Liver (tissue), 9 donors: ENCODE results near the gene SMYD3. TPM values are rescaled to one million over a fixed set of nuclear protein-coding genes. Genes with fewer than 3 reads are reported as not detected.

ENCODE experiments used
- DNase-seq: peaks from one replicate; pipeline ENCODE4 v3.0.0-alpha.2; 2017; ENCODE audit warnings: low spot score
- H3K27ac ChIP-seq, 2 donors: one replicate each; pipeline ENCODE4 v1.7.0; 2013; ENCODE audit warnings: inconsistent platforms in 2 of 2, low read length in 2 of 2, control low read depth in 1 of 2, low read depth in 1 of 2, mild to moderate bottlenecking in 1 of 2
- H3K27me3 ChIP-seq, 4 donors: one replicate each; pipeline versions ENCODE4 v1.6.1 to v1.7.0; 2013; ENCODE audit warnings: low read length in 3 of 4, inconsistent platforms in 1 of 4, mild to moderate bottlenecking in 1 of 4, moderate library complexity in 1 of 4; ENCODE audit not compliant: control insufficient read depth in 4 of 4, insufficient read depth in 4 of 4
- H3K36me3 ChIP-seq, 4 donors: one replicate each; pipeline versions ENCODE4 v1.6.1 to v1.7.0; 2013; ENCODE audit warnings: low read length in 3 of 4, mild to moderate bottlenecking in 3 of 4, low read depth in 1 of 4, moderate library complexity in 1 of 4; ENCODE audit not compliant: control insufficient read depth in 4 of 4, insufficient read depth in 3 of 4
- H3K4me1 ChIP-seq, 4 donors: one replicate each; pipeline versions ENCODE4 v1.6.1 to v1.7.0; 2013; ENCODE audit warnings: low read length in 3 of 4, mild to moderate bottlenecking in 3 of 4, moderate library complexity in 1 of 4; ENCODE audit not compliant: control insufficient read depth in 4 of 4, insufficient read depth in 4 of 4
- H3K4me3 ChIP-seq, 3 donors: one replicate each; pipeline versions ENCODE4 v1.6.1 to v1.7.0; 2013; ENCODE audit warnings: low read length in 3 of 3, control low read depth in 1 of 3, low read depth in 1 of 3, mild to moderate bottlenecking in 1 of 3
- H3K9ac ChIP-seq, 2 donors: one replicate each; pipeline ENCODE4 v1.7.0; 2013; ENCODE audit warnings: low read length in 2 of 2, mild to moderate bottlenecking in 2 of 2, moderate library complexity in 2 of 2, control low read depth in 1 of 2, low read depth in 1 of 2
- H3K9me3 ChIP-seq, 4 donors: one replicate each; pipeline versions ENCODE4 v1.6.1 to v1.7.0; 2013; ENCODE audit warnings: low read length in 3 of 4; ENCODE audit not compliant: control insufficient read depth in 4 of 4
- ATF3 ChIP-seq: IDR thresholded peaks from 2 replicates; pipeline ENCODE4 v1.6.1; 2016; ENCODE audit warnings: antibody characterized with exemption
- CTCF ChIP-seq: fragments of 150-350 bp; IDR thresholded peaks from 2 replicates; pipeline ENCODE4 v1.5.1; 2017; ENCODE audit warnings: improper control_type of control experiment, low read depth, low read length; ENCODE audit not compliant: missing input control
- EGR1 ChIP-seq, 2 donors: IDR thresholded peaks; 2 replicates each; pipeline ENCODE4 v1.6.1; 2016 to 2018; ENCODE audit warnings: antibody characterized with exemption in 2 of 2, low read depth in 2 of 2
- FOXA1 ChIP-seq: IDR thresholded peaks from 2 replicates; pipeline ENCODE4 v1.6.1; 2016; ENCODE audit warnings: antibody characterized with exemption
- GABPA ChIP-seq, 2 donors: IDR thresholded peaks in 1 of 2; conservative IDR thresholded peaks in 1 of 2; 2 replicates each; pipeline ENCODE4 v1.6.1; 2016; ENCODE audit warnings: antibody characterized with exemption in 2 of 2, mild to moderate bottlenecking in 1 of 2, moderate library complexity in 1 of 2
- HNF4A ChIP-seq, 2 donors: conservative IDR thresholded peaks; 2 replicates each; pipeline ENCODE4 v1.6.1; 2016; ENCODE audit warnings: antibody characterized with exemption in 2 of 2, mild to moderate bottlenecking in 2 of 2
- HNF4G ChIP-seq: IDR thresholded peaks from 2 replicates; pipeline ENCODE4 v1.6.1; 2016; ENCODE audit warnings: antibody characterized with exemption
- JUND ChIP-seq, 2 donors: IDR thresholded peaks; 2 replicates each; pipeline ENCODE4 v1.6.1; 2016; ENCODE audit warnings: antibody characterized with exemption in 2 of 2
- NR2F2 ChIP-seq: IDR thresholded peaks from 2 replicates; pipeline ENCODE4 v1.6.1; 2016; ENCODE audit warnings: antibody characterized with exemption
- RAD21 ChIP-seq, 2 donors: IDR thresholded peaks; 2 replicates each; pipeline ENCODE4 v1.6.1; 2016; ENCODE audit warnings: antibody characterized with exemption in 2 of 2, mild to moderate bottlenecking in 2 of 2
- RXRA ChIP-seq, 2 donors: IDR thresholded peaks; 2 replicates each; pipeline ENCODE4 v1.6.1; 2017 to 2018; ENCODE audit warnings: antibody characterized with exemption in 2 of 2, mild to moderate bottlenecking in 1 of 2
- SP1 ChIP-seq: IDR thresholded peaks from 2 replicates; pipeline ENCODE4 v1.6.1; 2018; ENCODE audit warnings: antibody characterized with exemption, mild to moderate bottlenecking
- TAF1 ChIP-seq: conservative IDR thresholded peaks from 2 replicates; pipeline ENCODE4 v1.6.1; 2016; ENCODE audit warnings: antibody characterized with exemption, mild to moderate bottlenecking
- YY1 ChIP-seq: IDR thresholded peaks from 2 replicates; pipeline ENCODE4 v1.6.1; 2016; ENCODE audit warnings: antibody characterized with exemption, mild to moderate bottlenecking
- ZBTB33 ChIP-seq: IDR thresholded peaks from 2 replicates; pipeline ENCODE4 v1.6.1; 2016; ENCODE audit warnings: antibody characterized with exemption
- WGBS: extraction: QIAGEN DNeasy Blood & Tissue Kit; methylation state at CpG from one replicate; pipeline ENCODE4 v1.1.7; 2013; 5-methylcytosine and 5-hydroxymethylcytosine counted together
- polyA plus RNA-seq, 2 donors: library from polyadenylated mRNA; stranded (reverse) in 1 of 2; unstranded in 1 of 2; fragments of 200-250 nt in 1 of 2; fragments of >200 nt in 1 of 2; fragmentation: Nextera tagmentation in 1 of 2; extraction: Ambion mirVana in 1 of 2; gene quantifications; one replicate each; pipeline versions ENCODE4 v1.2.1 to v1.2.3, GENCODE V29; 2013 to 2015
- total RNA-seq, 2 donors: library from RNA; depleted of rRNA; stranded (reverse); fragments of >200 nt; gene quantifications; one replicate each; pipeline ENCODE4 v1.2.3, GENCODE V29; 2014
- TF ChIP-seq, protein P1 (sequence below): IDR thresholded peaks from 2 replicates; pipeline ENCODE4 v1.6.1; 2016; ENCODE audit warnings: antibody characterized with exemption
- TF ChIP-seq, protein P2 (sequence below): IDR thresholded peaks from 2 replicates; pipeline ENCODE4 v1.6.1; 2016; ENCODE audit warnings: antibody characterized with exemption, mild to moderate bottlenecking
- donor health status: healthy.
- donor health status: healthy.
- donor health status: healthy.
- donor health status: healthy.
- donor health status: healthy.

SMYD3 gene
- total and polyA plus RNA-seq, 4 donors = 3.1 to 9.1 (median 8.0) TPM

DNA sequence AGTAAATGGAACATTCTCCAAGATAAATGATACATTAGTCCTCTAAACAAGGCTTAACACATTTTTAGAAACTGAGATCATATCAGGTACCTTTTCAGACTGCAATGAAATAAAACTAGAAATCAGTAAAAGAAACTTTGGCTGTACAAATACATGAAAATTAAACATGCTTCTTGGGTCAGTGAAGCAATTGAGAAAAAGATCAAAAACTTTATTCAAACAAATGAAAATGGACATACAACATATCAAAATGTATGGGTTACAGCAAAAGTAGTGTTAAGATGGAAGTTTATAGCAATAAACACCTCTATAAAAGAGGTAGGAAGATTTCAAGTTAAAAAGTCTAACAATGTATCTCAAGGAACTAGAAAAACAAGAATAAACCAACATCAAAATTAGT, 598.5 kb downstream of the SMYD3 start:
- H3K4me1 ChIP-seq = no peaks in the 10 kb centered on the region
- no peak overlapping the region for H3K9ac ChIP-seq
- no peaks in the 10 kb centered on the region for H3K27me3 ChIP-seq
- TF ChIP-seq EGR1 (IDR thresholded peaks at IDR 0.05; ENCODE audit: low read depth in 2 of 2) (no peak), TAF1 (no peak), ZBTB33 (no peak), ATF3 (no peak), HNF4G (no peak), JUND (IDR thresholded peaks at IDR 0.05) (no peak), GABPA (IDR thresholded peaks at IDR 0.05 in 1 of 2, conservative IDR thresholded peaks at IDR 0.05 in 1 of 2) (no peak), RAD21 (IDR thresholded peaks at IDR 0.05) (no peak)
- no peak overlapping the region for H3K27ac ChIP-seq
- no peak overlapping the region for H3K4me3 ChIP-seq
- H3K9me3 ChIP-seq = no peaks in the 10 kb centered on the region
- no peak for DNase-seq
- H3K36me3 ChIP-seq = no peaks in the 10 kb centered on the region

DNA sequence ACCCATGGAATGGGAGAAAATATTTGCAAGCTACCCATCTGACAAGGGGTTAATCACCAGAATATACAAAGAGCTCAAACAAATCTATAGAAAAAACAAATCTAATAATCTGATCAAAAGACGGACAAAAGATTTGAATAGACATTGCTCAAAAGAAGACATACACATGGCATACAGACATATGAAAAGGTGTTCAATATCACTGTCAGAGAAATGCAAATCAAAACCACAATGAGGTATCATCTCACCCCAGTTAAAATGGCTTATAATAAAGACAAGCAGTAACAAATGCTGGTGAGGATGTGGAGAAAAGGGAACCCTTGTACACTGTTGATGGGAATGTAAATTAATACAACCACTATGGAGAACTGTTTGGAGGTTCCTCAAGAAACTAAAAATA, 600.9 kb downstream of the SMYD3 start:
- Histone ChIP-seq H3K9me3 (no peaks in the 10 kb centered on the region), H3K4me3 (no peak overlapping the region), H3K27me3 (no peaks in the 10 kb centered on the region), H3K4me1 (no peaks in the 10 kb centered on the region), H3K36me3 (no peaks in the 10 kb centered on the region), H3K9ac (no peak overlapping the region), H3K27ac (no peak overlapping the region)
- DNase-seq = no peak
- TF ChIP-seq, protein P1, sequence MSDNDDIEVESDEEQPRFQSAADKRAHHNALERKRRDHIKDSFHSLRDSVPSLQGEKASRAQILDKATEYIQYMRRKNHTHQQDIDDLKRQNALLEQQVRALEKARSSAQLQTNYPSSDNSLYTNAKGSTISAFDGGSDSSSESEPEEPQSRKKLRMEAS = no peak
- no peak for TF ChIP-seq CTCF
- TF ChIP-seq YY1 = no peak
- TF ChIP-seq, protein P2, sequence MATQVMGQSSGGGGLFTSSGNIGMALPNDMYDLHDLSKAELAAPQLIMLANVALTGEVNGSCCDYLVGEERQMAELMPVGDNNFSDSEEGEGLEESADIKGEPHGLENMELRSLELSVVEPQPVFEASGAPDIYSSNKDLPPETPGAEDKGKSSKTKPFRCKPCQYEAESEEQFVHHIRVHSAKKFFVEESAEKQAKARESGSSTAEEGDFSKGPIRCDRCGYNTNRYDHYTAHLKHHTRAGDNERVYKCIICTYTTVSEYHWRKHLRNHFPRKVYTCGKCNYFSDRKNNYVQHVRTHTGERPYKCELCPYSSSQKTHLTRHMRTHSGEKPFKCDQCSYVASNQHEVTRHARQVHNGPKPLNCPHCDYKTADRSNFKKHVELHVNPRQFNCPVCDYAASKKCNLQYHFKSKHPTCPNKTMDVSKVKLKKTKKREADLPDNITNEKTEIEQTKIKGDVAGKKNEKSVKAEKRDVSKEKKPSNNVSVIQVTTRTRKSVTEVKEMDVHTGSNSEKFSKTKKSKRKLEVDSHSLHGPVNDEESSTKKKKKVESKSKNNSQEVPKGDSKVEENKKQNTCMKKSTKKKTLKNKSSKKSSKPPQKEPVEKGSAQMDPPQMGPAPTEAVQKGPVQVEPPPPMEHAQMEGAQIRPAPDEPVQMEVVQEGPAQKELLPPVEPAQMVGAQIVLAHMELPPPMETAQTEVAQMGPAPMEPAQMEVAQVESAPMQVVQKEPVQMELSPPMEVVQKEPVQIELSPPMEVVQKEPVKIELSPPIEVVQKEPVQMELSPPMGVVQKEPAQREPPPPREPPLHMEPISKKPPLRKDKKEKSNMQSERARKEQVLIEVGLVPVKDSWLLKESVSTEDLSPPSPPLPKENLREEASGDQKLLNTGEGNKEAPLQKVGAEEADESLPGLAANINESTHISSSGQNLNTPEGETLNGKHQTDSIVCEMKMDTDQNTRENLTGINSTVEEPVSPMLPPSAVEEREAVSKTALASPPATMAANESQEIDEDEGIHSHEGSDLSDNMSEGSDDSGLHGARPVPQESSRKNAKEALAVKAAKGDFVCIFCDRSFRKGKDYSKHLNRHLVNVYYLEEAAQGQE = no peak
- TF ChIP-seq EGR1 (IDR thresholded peaks at IDR 0.05; ENCODE audit: low read depth in 2 of 2) = no peak
- no peak for TF ChIP-seq NR2F2
- no peak for TF ChIP-seq FOXA1
- TF ChIP-seq JUND (IDR thresholded peaks at IDR 0.05) = no peak
- TF ChIP-seq TAF1 = no peak
- TF ChIP-seq SP1 = no peak
- TF ChIP-seq ZBTB33 = no peak
- no peak for TF ChIP-seq HNF4G
- no peak for TF ChIP-seq RXRA (IDR thresholded peaks at IDR 0.05)
- no peak for TF ChIP-seq HNF4A (conservative IDR thresholded peaks at IDR 0.05)
- WGBS = 94% methylated on average over 1 of the region's 1 CpG
